ENCODE results near the gene ZBTB16.

ZBTB16 gene

GRCh38 chr11:114219559-114220349 lies 160.2 kb downstream of the ZBTB16 start:
- Histone ChIP-seq H3K9ac (no peak overlapping the region), H3K27me3 (ENCODE audit: control insufficient read depth, insufficient read depth, low read length) (no peaks in the 10 kb centered on the region), H3K27ac (no peak overlapping the region), H3K4me1 (no peaks in the 10 kb centered on the region), H3K4me3 (ENCODE audit: low read depth, low read length) (no peak overlapping the region), H2AFZ (no peak overlapping the region), H3K4me2 (ENCODE audit: low read length) (no peak overlapping the region), H3K79me2 (peaks cover 21% of the 10 kb centered on the region), H3K9me3 (ENCODE audit: control insufficient read depth, low read length) (no peaks in the 10 kb centered on the region), H3K36me3 (ENCODE audit: control insufficient read depth, insufficient read depth, low read length) (no peaks in the 10 kb centered on the region)
- no peak for TF ChIP-seq CTCF (IDR thresholded peaks at IDR 0.05)

GRCh38 chr11:114221037-114221436 lies 161.5 kb downstream of the ZBTB16 start:
- no peak overlapping the region for H3K4me3 ChIP-seq (ENCODE audit: low read depth, low read length)
- H3K27me3 ChIP-seq (ENCODE audit: control insufficient read depth, insufficient read depth, low read length): no peaks in the 10 kb centered on the region
- no peak overlapping the region for H3K4me2 ChIP-seq (ENCODE audit: low read length)
- H3K9ac ChIP-seq: no peak overlapping the region
- H3K79me2 ChIP-seq: peaks cover 16% of the 10 kb centered on the region
- no peaks in the 10 kb centered on the region for H3K9me3 ChIP-seq (ENCODE audit: control insufficient read depth, low read length)
- no peak overlapping the region for H2AFZ ChIP-seq
- H3K36me3 ChIP-seq (ENCODE audit: control insufficient read depth, insufficient read depth, low read length): no peaks in the 10 kb centered on the region
- TF ChIP-seq CTCF (IDR thresholded peaks at IDR 0.05): no peak
- no peak overlapping the region for H3K27ac ChIP-seq
- H3K4me1 ChIP-seq: no peaks in the 10 kb centered on the region

- Histone ChIP-seq H2AFZ (no peak overlapping the region), H3K9me3 (ENCODE audit: control insufficient read depth, low read length) (no peaks in the 10 kb centered on the region), H3K27ac (no peak overlapping the region), H3K4me3 (ENCODE audit: low read depth, low read length) (no peak overlapping the region), H3K79me2 (peaks cover 7% of the 10 kb centered on the region), H3K4me1 (no peaks in the 10 kb centered on the region), H3K36me3 (ENCODE audit: control insufficient read depth, insufficient read depth, low read length) (no peaks in the 10 kb centered on the region), H3K27me3 (ENCODE audit: control insufficient read depth, insufficient read depth, low read length) (no peaks in the 10 kb centered on the region), H3K9ac (no peak overlapping the region), H3K4me2 (ENCODE audit: low read length) (no peak overlapping the region)
- TF ChIP-seq CTCF (IDR thresholded peaks at IDR 0.05): no peak
Observed at GRCh38 chr11:114225661-114226060, 166.2 kb downstream of the ZBTB16 start.

- Histone ChIP-seq H3K9ac (no peak overlapping the region), H2AFZ (no peak overlapping the region), H3K4me3 (ENCODE audit: low read depth, low read length) (no peak overlapping the region), H3K36me3 (ENCODE audit: control insufficient read depth, insufficient read depth, low read length) (no peaks in the 10 kb centered on the region), H3K27ac (no peak overlapping the region), H3K79me2 (peaks cover 7% of the 10 kb centered on the region), H3K4me2 (ENCODE audit: low read length) (no peak overlapping the region), H3K9me3 (ENCODE audit: control insufficient read depth, low read length) (no peaks in the 10 kb centered on the region), H3K27me3 (ENCODE audit: control insufficient read depth, insufficient read depth, low read length) (no peaks in the 10 kb centered on the region), H3K4me1 (no peaks in the 10 kb centered on the region)
- no peak for TF ChIP-seq CTCF (IDR thresholded peaks at IDR 0.05)
Observed at GRCh38 chr11:114226356-114226755, 166.8 kb downstream of the ZBTB16 start.

Measured in parathyroid adenoma (tissue), 2 donors.